GM19468 (cell line): Measurements from ENCODE around the gene AHCYL2.
"Not testable (repeated sequence)": the region's sequence is repeated elsewhere in the genome, so short reads cannot be mapped to it uniquely, and the experiment has no call there.

ENCODE experiments used
- ATAC-seq: cut with Tn5 transposase; IDR thresholded peaks from one replicate; pipeline ENCODE4 v1.9.1; 2021; ENCODE audit warnings: mild to moderate bottlenecking, moderate library complexity, moderate number of reproducible peaks; ENCODE audit not compliant: unreplicated experiment; ENCODE audit errors: extremely low read depth

The AHCYL2 gene

DNA sequence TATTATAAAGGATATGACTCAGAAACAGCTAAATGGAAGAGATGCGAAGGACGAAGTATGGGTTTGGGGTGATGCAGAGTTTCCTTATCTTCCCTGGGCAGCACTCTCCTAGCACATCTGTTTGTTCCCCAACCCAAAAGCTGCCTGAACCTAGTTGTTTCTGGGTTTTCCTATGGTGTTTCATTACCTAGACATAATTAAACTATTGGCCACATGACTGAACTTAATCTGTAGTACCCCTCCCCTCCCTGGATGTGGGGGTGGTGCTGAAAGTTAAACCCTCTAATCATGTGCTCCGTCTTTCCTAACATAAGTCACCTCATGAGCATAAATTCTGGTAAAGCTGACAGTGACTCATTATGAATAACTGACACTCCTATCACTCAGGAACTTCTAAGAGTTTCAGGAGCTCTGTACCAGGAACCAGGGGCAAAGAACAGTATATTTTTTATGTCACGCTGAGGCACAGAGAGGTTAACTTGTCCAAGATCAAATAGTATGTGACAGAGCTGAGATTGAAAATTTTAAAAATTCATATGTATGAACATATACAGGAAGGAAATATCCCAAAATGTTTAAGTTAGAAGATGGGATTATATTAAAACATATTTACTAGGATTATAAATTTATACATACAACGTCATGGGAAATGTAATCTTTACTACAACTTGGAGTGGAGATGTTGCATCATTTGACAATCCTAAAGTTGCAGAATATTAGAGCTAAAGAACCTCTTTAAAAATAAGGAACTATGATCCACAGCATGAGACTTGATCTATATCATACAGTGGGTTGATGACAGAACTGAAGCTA is 214.2 kb downstream of the AHCYL2 start:
- ATAC-seq, result no peak

- no peak for ATAC-seq
Measured at GRCh38 chr7:129439963-129440625, 215.3 kb downstream of the AHCYL2 start.

GRCh38 chr7:129443612-129444011 is 218.8 kb downstream of the AHCYL2 start:
- ATAC-seq, result no peak

GRCh38 chr7:129444776-129445175 is 219.9 kb downstream of the AHCYL2 start:
- not testable (repeated sequence) for ATAC-seq

DNA sequence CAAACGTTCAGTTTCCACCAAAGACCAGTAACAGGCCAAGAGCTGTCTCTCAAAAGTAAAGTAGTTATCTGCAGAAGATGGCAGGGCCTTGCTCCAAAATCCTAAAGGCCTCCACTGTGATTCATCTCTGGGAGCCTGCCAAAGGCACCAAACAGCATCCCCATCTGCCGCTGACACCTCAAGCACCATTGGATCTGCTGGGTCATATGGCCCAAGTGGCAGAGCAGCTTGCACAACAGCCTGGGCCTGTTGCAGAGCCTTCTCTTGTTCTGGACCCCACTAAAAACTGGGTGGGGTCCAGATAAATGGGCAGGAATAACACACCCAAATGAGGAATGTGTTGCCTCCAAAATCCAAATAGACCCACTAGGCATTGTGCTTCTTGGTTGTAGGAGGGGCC is 222.1 kb downstream of the AHCYL2 start:
- ATAC-seq, result not testable (repeated sequence)

GRCh38 chr7:129447445-129447844 is 222.6 kb downstream of the AHCYL2 start:
- not testable (repeated sequence) for ATAC-seq

GRCh38 chr7:129448608-129449007 is 223.8 kb downstream of the AHCYL2 start:
- ATAC-seq, result not testable (repeated sequence)

- ATAC-seq, result no peak
Measured at GRCh38 chr7:129450295-129450694, 225.5 kb downstream of the AHCYL2 start.

DNA sequence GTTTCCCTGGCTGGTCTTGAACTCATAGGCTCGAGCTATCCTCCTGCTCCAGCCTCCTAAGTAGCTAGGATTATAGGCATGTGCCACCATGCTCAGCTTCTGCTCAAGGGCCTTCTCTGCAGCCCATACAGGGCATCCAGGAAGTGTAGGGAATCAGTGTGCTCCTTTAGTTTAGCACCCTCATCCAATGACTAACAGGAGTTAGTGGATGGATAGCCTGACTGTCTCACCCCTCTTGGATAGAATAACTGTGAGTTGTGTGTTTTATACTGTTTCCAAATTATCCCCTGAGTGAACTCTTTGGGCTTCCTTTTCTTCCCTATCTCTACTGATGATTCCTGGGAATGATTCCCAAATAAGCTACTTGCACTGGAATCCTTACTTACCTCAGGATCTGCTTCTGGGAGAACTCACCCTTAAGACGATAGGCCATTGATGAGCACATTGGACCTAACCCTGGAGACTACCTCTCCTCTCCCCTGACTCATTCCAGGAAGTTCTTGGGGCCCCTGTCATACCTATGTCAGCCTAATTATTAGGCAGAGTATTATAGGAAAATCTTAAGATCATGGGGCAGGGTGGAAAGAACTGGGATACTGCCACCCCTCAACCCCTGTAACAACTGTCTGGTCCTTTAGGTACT is 227.9 kb downstream of the AHCYL2 start:
- ATAC-seq, result no peak

DNA sequence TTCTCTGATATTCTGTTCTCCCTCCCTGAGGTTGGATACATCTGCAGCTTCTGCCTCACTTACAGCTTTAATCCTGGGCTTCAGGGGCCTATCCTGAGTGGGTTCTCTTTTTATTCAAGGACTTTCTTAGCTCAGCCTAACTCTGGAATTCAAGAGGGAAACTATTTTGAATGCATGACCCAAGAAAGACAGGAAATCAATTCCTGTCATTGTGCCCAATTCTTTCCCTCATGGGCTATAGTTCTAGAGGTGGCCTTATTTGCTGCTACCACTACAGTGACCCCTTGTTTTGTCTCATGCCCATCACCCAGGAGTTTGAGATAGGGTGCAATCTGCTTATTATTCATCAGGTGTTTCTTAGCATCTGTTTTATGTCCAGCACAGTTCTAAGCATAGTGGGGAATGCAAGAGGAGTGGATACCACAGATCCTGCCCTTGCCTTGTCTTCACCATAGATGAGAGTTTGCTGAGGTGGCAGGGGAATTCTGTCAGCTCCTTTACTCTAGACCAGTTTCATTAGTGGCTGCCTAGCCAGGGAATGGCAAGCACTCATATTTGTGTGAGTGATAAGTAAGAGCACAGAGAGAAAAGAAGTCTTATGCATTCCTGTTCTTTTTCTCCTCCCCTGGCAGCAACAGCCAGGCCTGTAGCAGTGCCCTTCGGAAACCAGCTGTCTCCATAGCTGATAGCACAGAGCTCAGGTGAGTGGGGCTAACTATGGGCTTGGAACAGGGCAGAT is 228.8 kb downstream of the AHCYL2 start:
- no peak for ATAC-seq

DNA sequence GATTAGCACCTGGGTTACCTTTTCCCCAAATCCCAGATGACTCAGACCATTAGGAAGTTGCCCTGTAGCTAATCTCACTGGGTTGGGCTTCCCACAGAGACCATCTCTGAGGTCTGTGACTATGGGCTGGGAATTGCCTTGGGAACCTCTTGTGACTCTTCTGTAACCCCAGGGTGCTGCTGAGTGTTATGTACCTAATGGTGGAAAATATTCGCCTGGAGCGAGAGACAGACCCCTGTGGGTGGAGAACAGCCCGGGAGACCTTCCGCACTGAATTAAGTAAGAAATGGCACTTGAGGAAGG is 229.4 kb downstream of the AHCYL2 start:
- ATAC-seq, result no peak

GRCh38 chr7:129456421-129456820 is 231.6 kb downstream of the AHCYL2 start:
- no peak for ATAC-seq

GRCh38 chr7:129457101-129457500 is 232.3 kb downstream of the AHCYL2 start:
- no peak for ATAC-seq

- ATAC-seq, result no peak
Measured at GRCh38 chr7:129458171-129458570, 233.3 kb downstream of the AHCYL2 start.

GRCh38 chr7:129461809-129462208 is 237.0 kb downstream of the AHCYL2 start:
- ATAC-seq, result no peak

GRCh38 chr7:129462420-129462819 is 237.6 kb downstream of the AHCYL2 start:
- no peak for ATAC-seq

DNA sequence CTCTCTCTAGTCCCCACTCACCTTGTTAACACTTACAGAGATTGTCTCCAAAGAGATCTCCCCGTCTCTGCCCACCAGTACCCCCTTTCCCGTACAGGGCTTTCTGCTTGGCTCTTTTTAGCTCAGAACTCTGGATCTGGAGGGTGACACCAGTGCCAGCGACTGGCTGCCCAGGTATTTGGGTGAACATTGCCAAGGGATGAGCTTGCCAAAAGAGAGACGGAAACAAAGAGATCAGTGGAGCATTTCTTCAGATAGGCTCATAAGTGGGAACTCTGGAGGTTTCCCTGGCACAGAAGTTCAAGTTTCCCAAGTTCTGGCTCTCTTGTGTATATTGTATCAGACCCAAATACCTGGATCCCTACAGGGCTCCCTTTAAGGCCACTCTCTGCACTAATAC is 239.4 kb downstream of the AHCYL2 start:
- no peak for ATAC-seq

DNA sequence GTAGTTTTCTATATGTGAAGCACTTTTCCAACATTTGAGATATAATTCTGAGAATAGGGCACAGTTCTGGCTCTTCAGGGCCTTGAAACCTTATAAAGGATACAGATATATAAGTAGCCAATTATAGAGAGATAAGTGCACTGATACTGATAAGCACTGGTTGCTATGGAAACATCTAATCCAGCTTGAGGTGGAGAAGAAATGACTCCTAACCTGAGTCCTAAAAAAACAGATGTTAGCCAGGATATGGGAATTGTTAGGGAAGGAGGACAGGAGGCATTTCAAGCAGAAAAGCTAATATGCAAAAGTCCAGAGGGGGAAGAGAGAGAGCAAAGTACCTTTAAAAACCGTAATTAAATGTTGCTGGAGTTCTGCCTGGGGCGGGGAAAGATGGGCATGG is 240.2 kb downstream of the AHCYL2 start:
- no peak for ATAC-seq

DNA sequence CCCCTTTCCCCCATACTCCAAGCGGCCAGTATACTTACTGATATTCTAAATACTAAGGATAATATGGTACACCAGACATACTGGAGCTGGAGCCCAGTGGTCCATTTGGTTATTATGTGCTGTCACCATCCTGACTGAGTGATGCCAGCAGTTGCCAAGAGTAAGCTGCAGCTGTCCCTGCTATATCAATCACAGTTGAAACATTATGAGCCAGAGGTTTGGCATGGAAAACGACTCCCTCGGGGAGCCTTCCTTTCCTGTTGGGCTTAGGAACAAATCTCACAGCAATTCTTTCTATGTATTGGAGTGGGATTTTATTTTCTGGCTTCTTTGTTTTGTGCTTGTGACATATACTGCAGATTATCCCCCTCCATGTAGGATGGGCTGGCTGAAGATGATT is 242.0 kb downstream of the AHCYL2 start:
- ATAC-seq, result no peak

DNA sequence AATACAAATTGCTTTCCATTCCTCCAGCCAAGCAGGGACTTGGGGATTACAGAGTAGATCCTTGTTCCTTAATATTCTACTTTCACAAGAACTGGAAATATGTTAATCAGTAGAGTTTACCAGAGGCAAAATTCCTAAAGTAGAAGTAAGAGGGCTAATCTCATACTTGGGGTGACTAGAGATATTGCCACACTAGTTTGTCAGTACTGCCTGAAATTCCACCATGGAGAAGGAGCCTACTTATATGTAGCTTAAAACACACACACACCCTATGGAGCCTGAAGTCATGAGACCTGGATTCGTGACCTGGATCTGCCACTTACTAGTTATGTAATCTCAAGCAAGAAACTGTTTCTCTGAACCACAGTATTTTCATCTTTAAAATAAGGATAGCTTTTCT is 243.3 kb downstream of the AHCYL2 start:
- no peak for ATAC-seq

- no peak for ATAC-seq
Measured at GRCh38 chr7:129468547-129468946, 243.7 kb downstream of the AHCYL2 start.
